Muscle of leg (tissue), 11 donors: Measurements from ENCODE around the gene TSPAN6. TPM values are rescaled to one million over a fixed set of nuclear protein-coding genes. Genes with fewer than 3 reads are reported as not detected.

ENCODE experiments used
- DNase-seq: peaks from one replicate; pipeline ENCODE4 v3.0.0; 2013
- H3K27ac ChIP-seq: one replicate; pipeline ENCODE4 v1.5.1; 2013; ENCODE audit warnings: mild to moderate bottlenecking, low read length, control low read depth
- H3K27me3 ChIP-seq: one replicate; pipeline ENCODE4 v1.6.1; 2013; ENCODE audit warnings: low read length; ENCODE audit not compliant: control insufficient read depth, insufficient read depth
- H3K36me3 ChIP-seq: one replicate; pipeline ENCODE4 v1.6.1; 2013; ENCODE audit warnings: low read length; ENCODE audit not compliant: control insufficient read depth, insufficient read depth
- H3K4me1 ChIP-seq: one replicate; pipeline ENCODE4 v1.6.1; 2013; ENCODE audit warnings: low read length; ENCODE audit not compliant: control insufficient read depth, insufficient read depth
- H3K4me3 ChIP-seq: one replicate; pipeline ENCODE4 v1.5.1; 2013; ENCODE audit warnings: low read length, control low read depth
- H3K9me3 ChIP-seq: replicated peaks from 2 replicates; pipeline ENCODE4 v1.6.1; 2013; ENCODE audit warnings: low read depth, low read length; ENCODE audit not compliant: control insufficient read depth
- WGBS: methylation state at CpG from one replicate; pipeline ENCODE4 v1.1.5; 2013; ENCODE audit warnings: missing lambda C conversion rate; ENCODE audit not compliant: insufficient coverage; 5-methylcytosine and 5-hydroxymethylcytosine counted together
- polyA plus RNA-seq, 8 donors: library from polyadenylated mRNA; unstranded; fragments of 120-200 nt; gene quantifications; one replicate each; pipeline versions ENCODE4 v1.2.1 to v1.2.3, GENCODE V29; 2013; ENCODE audit warnings: inconsistent platforms in 1 of 8, low replicate concordance in 1 of 8; ENCODE audit not compliant: insufficient read length in 8 of 8, insufficient read depth in 1 of 8
- total RNA-seq: library from RNA; stranded (reverse); fragments of 120-200 nt; gene quantifications from one replicate; pipeline ENCODE4 v1.2.4, GENCODE V29; 2013

TSPAN6 gene
- total and polyA plus RNA-seq, 9 donors, result 25.5 to 39.5 (median 29.6) TPM

- DNase-seq, result no peak
- Histone ChIP-seq H3K4me3 (no peak overlapping the region), H3K27ac (no peak overlapping the region), H3K9me3 (no peaks in the 10 kb centered on the region), H3K4me1 (peaks cover 2% of the 10 kb centered on the region), H3K36me3 (peaks cover 7% of the 10 kb centered on the region), H3K27me3 (peaks cover 19% of the 10 kb centered on the region)
- WGBS, result no CpG with 5 or more reads among the region's 5 CpGs
Measured at GRCh38 chrX:100635040-100635439, 1.6 kb downstream of the TSPAN6 start.

- H3K27me3 ChIP-seq, result peaks cover 2% of the 10 kb centered on the region
- no CpG with 5 or more reads among the region's 5 CpGs for WGBS
- H3K4me1 ChIP-seq, result no peaks in the 10 kb centered on the region
- DNase-seq, result no peak
- H3K9me3 ChIP-seq, result no peaks in the 10 kb centered on the region
- H3K27ac ChIP-seq, result no peak overlapping the region
- no peak overlapping the region for H3K4me3 ChIP-seq
- peaks cover 6% of the 10 kb centered on the region for H3K36me3 ChIP-seq
Measured at GRCh38 chrX:100625985-100626491, 10.6 kb downstream of the TSPAN6 start.

GRCh38 chrX:100623001-100623400 is 13.6 kb downstream of the TSPAN6 start:
- Histone ChIP-seq H3K27me3 (no peaks in the 10 kb centered on the region), H3K9me3 (no peaks in the 10 kb centered on the region), H3K36me3 (no peaks in the 10 kb centered on the region), H3K27ac (no peak overlapping the region), H3K4me1 (no peaks in the 10 kb centered on the region), H3K4me3 (no peak overlapping the region)
- WGBS, result 68% methylated on average over 2 of the region's 4 CpGs
- no peak for DNase-seq

GRCh38 chrX:100615005-100615404 is 21.6 kb downstream of the TSPAN6 start:
- Histone ChIP-seq H3K27ac (no peak overlapping the region), H3K9me3 (no peaks in the 10 kb centered on the region), H3K4me1 (no peaks in the 10 kb centered on the region), H3K36me3 (no peaks in the 10 kb centered on the region), H3K27me3 (peaks cover 4% of the 10 kb centered on the region), H3K4me3 (no peak overlapping the region)
- 40% methylated on average over 2 of the region's 3 CpGs for WGBS
- peak; percentile 77 for DNase-seq

GRCh38 chrX:100611951-100612350 is 24.7 kb downstream of the TSPAN6 start:
- no peak for DNase-seq
- WGBS, result no CpG with 5 or more reads among the region's 5 CpGs
- Histone ChIP-seq H3K36me3 (no peaks in the 10 kb centered on the region), H3K27me3 (peaks cover 4% of the 10 kb centered on the region), H3K9me3 (no peaks in the 10 kb centered on the region), H3K4me1 (no peaks in the 10 kb centered on the region), H3K4me3 (no peak overlapping the region), H3K27ac (no peak overlapping the region)

GRCh38 chrX:100609591-100609990 is 27.0 kb downstream of the TSPAN6 start:
- WGBS, result no CpG with 5 or more reads among the region's 1 CpG
- peaks cover 6% of the 10 kb centered on the region for H3K27me3 ChIP-seq
- DNase-seq, result no peak

GRCh38 chrX:100606753-100607152 is 29.9 kb downstream of the TSPAN6 start:
- WGBS, result no CpG with 5 or more reads among the region's 1 CpG
- Histone ChIP-seq H3K27me3 (peaks cover 7% of the 10 kb centered on the region), H3K4me1 (no peaks in the 10 kb centered on the region), H3K27ac (no peak overlapping the region), H3K36me3 (no peaks in the 10 kb centered on the region), H3K9me3 (no peaks in the 10 kb centered on the region), H3K4me3 (no peak overlapping the region)
- no peak for DNase-seq

More at GRCh38 chrX:100609591-100609990, 27.0 kb downstream of the TSPAN6 start:
- H3K36me3 ChIP-seq, result no peaks in the 10 kb centered on the region
- H3K27ac ChIP-seq, result no peak overlapping the region
- H3K4me1 ChIP-seq, result no peaks in the 10 kb centered on the region
- no peaks in the 10 kb centered on the region for H3K9me3 ChIP-seq
- H3K4me3 ChIP-seq, result no peak overlapping the region

- no peak for DNase-seq
- H3K27me3 ChIP-seq, result peaks cover 10% of the 10 kb centered on the region
- no peak overlapping the region for H3K27ac ChIP-seq
- no peaks in the 10 kb centered on the region for H3K9me3 ChIP-seq
- H3K4me1 ChIP-seq, result no peaks in the 10 kb centered on the region
- no peak overlapping the region for H3K4me3 ChIP-seq
- WGBS, result no CpG with 5 or more reads among the region's 1 CpG
- H3K36me3 ChIP-seq, result no peaks in the 10 kb centered on the region
Measured at GRCh38 chrX:100600758-100601157, 35.8 kb downstream of the TSPAN6 start.

GRCh38 chrX:100600340-100600739 is 36.3 kb downstream of the TSPAN6 start:
- Histone ChIP-seq H3K27me3 (peaks cover 8% of the 10 kb centered on the region), H3K27ac (no peak overlapping the region), H3K36me3 (no peaks in the 10 kb centered on the region), H3K4me1 (no peaks in the 10 kb centered on the region), H3K9me3 (no peaks in the 10 kb centered on the region), H3K4me3 (no peak overlapping the region)
- DNase-seq, result no peak

GRCh38 chrX:100599456-100599855 is 37.1 kb downstream of the TSPAN6 start:
- Histone ChIP-seq H3K36me3 (no peaks in the 10 kb centered on the region), H3K27ac (no peak overlapping the region), H3K4me3 (no peak overlapping the region), H3K27me3 (peaks cover 8% of the 10 kb centered on the region), H3K9me3 (no peaks in the 10 kb centered on the region), H3K4me1 (no peaks in the 10 kb centered on the region)
- no CpG with 5 or more reads among the region's 9 CpGs for WGBS
- no peak for DNase-seq

GRCh38 chrX:100596601-100597000 is 40.0 kb downstream of the TSPAN6 start:
- peaks cover 9% of the 10 kb centered on the region for H3K27me3 ChIP-seq
- no CpG with 5 or more reads among the region's 2 CpGs for WGBS
- no peak overlapping the region for H3K27ac ChIP-seq
- no peaks in the 10 kb centered on the region for H3K36me3 ChIP-seq
- DNase-seq, result peak; percentile 36
- H3K4me1 ChIP-seq, result no peaks in the 10 kb centered on the region
- H3K4me3 ChIP-seq, result no peak overlapping the region
- H3K9me3 ChIP-seq, result no peaks in the 10 kb centered on the region
